HG02623 (cell line): ENCODE data around the gene UBXN7.
"Not testable (repeated sequence)": the region's sequence is repeated elsewhere in the genome, so short reads cannot be mapped to it uniquely, and the experiment has no call there.

Experiments
- ATAC-seq: cut with Tn5 transposase; IDR thresholded peaks from one replicate; pipeline ENCODE4 v1.9.1; 2021; ENCODE audit warnings: moderate library complexity; ENCODE audit not compliant: unreplicated experiment

UBXN7 gene

DNA sequence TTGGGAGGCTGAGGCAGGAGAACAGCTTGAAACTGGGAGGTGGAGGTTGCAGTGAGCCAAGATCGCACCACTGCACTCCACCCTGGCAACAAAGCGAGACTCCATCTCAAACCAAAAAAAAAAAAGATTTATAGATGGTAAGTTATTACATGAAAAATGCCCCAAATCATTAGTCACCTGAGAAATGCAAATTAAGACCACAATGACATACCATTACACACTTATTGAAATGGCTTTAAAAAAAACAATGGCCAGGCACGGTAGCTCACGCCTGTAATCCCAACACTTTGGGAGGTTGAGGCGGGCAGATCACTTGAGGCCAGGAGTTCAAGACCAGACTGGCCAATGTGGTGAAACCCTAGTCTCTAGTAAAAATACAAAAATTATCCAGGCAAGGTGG, 10.6 kb downstream of the UBXN7 start:
- not testable (repeated sequence) for ATAC-seq

- ATAC-seq = no peak
Measured at GRCh38 chr3:196419386-196419785, 12.8 kb downstream of the UBXN7 start.

GRCh38 chr3:196418601-196419000, 13.6 kb downstream of the UBXN7 start:
- no peak for ATAC-seq

DNA sequence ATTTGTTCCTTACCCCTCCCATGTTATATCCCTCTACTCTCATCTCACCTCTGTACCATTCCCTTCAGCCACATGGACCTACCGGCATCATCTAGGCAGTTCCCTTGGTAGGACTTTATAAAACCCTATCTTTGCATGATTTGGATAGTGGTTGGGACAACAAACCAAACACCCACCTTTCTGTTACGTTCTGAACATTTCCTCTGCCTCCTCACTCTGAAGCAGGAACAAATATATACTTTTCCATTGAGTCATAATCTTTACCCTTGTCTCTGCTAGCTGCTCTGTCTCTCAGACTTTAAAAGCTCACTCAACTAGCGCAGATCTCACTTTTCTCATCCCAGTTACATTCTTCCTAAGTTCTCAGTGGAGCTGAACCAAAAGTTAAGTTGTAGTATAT, 17.8 kb downstream of the UBXN7 start:
- ATAC-seq = no peak

DNA sequence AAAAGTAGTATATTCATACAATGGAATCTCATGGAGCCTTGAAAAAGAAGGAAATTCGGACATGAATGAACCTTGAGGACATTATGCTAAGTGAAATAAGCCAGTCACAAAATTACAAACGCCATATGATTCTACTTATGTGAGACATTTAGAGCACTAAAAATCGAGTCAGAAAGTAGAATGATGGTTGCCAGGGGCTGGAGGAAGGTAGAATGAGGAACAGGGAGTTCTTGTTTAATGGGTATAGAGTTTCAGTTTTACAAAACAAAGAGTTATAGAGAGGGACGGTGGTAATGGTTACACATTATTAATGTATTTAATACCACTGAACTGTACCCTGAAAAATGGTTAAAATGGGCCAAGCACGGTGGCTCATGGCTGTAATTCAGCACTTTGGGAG, 19.5 kb downstream of the UBXN7 start:
- no peak for ATAC-seq

DNA sequence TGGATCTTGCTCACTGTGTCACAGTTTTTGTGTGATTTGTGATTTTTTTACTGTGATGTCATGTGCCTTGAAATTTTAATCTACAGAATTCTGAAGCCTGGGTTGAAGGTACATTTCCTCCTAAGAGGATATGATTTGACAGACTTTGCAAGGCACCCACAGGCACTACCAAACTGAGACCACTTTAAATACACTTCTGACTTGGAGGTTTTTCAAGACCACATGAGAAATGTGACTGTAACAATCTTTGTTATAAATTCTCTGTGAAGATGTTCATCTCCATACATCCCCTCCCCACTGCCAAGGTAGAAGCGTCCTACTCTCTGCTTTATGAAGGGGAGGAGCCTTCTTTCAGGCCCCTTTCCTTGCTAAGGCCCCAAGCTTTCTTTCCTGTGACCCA, 22.8 kb downstream of the UBXN7 start:
- ATAC-seq = no peak

- ATAC-seq = no peak
Measured at GRCh38 chr3:196408565-196409300, 23.5 kb downstream of the UBXN7 start.

- no peak for ATAC-seq
Measured at GRCh38 chr3:196406811-196407470, 25.3 kb downstream of the UBXN7 start.

- ATAC-seq = no peak
Measured at GRCh38 chr3:196400331-196400730, 31.9 kb downstream of the UBXN7 start.

GRCh38 chr3:196399485-196399945, 32.7 kb downstream of the UBXN7 start:
- ATAC-seq = no peak

DNA sequence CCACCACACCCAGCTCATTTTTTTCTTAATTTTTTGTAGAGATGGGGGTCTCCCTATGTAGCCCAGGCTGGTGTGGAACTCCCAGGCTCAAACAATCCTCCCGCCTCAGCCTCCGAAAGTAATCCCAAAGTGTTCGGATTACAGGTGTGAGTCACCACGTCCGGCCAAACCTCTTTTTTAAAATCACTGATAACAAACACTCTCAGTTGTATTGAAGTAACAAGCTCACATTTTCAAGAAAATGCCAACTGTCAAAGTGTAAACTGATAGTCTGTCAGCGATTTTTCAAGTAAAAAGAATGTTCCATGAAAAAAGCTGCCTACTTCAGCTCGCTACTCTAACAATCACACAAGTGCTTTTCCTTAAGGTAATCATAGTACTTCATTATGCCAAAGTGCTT, 33.4 kb downstream of the UBXN7 start:
- ATAC-seq = no peak

DNA sequence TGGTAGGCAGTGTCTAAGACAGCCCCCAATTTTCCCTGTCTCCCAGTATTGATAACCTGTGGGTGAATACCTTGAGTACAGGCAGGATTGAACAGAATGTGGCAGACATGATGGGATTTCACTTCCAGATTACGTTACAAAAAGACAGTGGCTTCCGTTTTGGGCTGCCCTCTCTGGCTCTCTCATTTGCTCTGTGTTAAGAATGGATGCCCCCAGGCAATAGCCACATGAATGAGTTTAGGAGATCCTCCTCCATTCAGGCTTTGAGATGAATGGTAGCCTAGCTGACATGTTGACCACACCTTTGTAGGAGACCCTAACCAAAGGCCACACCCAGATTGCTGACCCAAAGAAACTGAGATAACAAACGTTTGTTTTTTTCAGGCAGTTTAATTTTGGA, 34.3 kb downstream of the UBXN7 start:
- ATAC-seq = no peak

DNA sequence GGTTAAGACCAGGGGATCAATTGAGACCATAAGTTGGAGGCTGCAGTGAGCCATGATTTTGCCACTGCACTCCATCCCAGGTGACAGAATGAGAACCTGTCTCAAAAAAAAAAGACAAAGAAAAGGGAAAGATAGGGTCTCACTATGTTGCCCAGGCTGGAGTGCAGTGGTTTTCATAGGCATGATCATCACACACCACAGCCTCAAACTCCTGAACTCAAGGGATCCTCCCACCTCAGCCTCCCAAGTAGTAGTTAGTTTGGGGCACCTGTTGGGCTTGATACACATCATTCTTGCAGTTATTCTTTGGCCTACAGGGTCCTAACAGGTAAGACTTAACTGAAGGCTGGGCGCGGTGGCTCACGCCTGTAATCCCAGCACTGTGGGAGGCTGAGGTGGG, 42.1 kb downstream of the UBXN7 start:
- ATAC-seq = no peak

GRCh38 chr3:196388956-196389355, 43.3 kb downstream of the UBXN7 start:
- ATAC-seq = no peak

GRCh38 chr3:196387941-196388340, 44.3 kb downstream of the UBXN7 start:
- ATAC-seq = not testable (repeated sequence)

DNA sequence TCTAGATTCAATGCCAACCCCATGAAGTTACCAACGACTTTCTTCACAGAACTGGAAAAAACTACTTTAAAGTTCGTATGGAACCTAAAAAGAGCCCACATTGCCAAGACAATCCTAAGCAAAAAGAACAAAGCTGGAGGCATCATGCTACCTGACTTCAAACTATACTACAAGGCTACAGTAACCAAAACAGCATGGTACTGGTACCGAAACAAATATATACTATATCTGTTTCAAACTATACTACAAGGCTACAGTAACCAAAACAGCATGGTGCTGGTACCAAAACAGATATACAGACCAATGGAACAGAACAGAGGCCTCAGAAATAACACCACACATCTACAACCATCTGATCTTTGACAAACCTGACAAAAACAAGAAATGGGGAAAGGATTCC, 45.4 kb downstream of the UBXN7 start:
- not testable (repeated sequence) for ATAC-seq

- ATAC-seq = not testable (repeated sequence)
Measured at GRCh38 chr3:196386034-196386433, 46.2 kb downstream of the UBXN7 start.

DNA sequence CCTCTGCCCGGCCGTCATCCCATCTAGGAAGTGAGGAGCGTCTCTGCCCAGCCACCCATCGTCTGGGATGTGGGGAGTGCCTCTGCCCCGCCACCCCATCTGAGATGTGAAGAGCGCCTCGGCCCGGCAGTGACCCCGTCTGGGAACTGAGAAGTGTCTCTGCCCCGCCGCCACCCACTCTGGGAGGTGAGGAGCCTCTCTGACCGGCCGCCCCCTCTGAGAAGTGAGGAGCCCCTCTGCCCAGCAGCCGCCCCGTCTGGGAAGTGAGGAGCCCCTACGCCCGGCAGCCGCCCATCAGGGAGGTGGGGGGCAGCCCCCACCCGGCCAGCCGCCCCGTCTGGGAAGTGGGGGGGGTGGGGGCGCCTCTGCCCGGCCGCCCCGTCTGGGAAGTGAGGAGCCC, 46.8 kb downstream of the UBXN7 start:
- not testable (repeated sequence) for ATAC-seq

DNA sequence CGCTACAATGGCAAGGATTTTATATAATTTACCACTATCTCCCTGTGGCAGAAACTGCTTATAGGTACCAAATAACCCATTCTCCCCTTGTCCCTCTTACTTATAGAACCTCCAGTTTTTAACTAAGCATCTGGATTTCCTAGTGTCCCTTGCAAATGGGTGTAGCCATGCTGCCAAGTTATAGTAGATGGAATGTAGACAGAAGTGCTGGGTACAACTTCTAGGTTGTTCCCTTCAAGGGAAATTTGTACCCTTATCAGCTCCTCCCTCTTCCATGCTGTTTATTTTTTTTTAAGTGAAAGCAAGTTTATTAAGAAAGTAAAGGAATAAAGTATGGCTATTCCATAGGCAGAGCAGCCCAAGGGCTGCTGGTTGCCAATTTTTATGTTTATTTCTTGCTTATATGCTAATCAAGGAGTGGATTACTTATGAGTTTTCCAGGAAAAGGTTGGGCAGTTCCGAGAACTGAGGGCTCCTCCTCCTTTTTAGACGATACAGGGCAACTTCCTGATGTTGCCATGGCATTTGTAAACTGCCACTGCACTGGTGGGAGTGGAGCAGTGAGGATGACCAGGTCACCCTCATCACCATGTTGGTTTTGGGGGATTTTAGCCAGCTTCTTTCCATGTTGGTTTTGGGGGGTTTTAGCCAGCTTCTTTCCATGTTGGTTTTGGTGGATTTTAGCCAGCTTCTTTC, 53.9 kb downstream of the UBXN7 start:
- ATAC-seq = no peak

DNA sequence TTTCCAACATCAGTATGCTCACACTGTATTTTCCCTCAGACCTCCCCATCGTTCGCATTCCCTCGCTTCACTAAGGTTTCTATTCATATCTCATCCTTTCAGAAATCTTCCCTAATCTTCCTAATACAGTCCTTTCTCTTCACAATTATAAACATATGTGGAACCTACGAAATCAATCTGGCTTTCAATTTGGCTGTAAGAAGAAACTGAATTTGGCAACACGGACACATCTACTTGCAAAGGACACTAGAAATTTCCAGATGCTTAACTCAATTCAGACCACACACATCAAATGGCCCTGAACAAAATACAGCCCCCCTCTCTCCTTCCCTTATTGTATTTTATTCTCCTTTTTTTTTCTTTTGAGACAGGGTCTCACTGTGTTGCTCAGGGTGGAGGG, 54.9 kb downstream of the UBXN7 start:
- no peak for ATAC-seq

- no peak for ATAC-seq
Measured at GRCh38 chr3:196365736-196366135, 66.5 kb downstream of the UBXN7 start.

- no peak for ATAC-seq
Measured at GRCh38 chr3:196360586-196360985, 71.6 kb downstream of the UBXN7 start.
